H9 (cell line): ENCODE measurements around the gene HCN4. TPM values are rescaled to one million over a fixed set of nuclear protein-coding genes. Genes with fewer than 3 reads are reported as not detected.

Experiments
- DNase-seq: peaks from one replicate; pipeline ENCODE4 v3.0.0-alpha.2; 2017
- H2AFZ ChIP-seq: one replicate; pipeline ENCODE4 v1.6.1; 2013; ENCODE audit warnings: mild to moderate bottlenecking, low read length, control low read depth, moderate library complexity
- H2AK5ac ChIP-seq: 2 replicates; pipeline ENCODE4 v1.6.1; 2013; ENCODE audit warnings: low read length, control low read depth, mixed read lengths; ENCODE audit not compliant: insufficient read length
- H2BK120ac ChIP-seq: one replicate; pipeline ENCODE4 v1.6.1; 2013; ENCODE audit warnings: low read depth, mild to moderate bottlenecking, low read length, control low read depth, inconsistent platforms; ENCODE audit not compliant: poor library complexity, severe bottlenecking
- H2BK12ac ChIP-seq: 2 replicates; pipeline ENCODE4 v1.6.1; 2013; ENCODE audit warnings: low read length, control low read depth, mixed read lengths, low read depth; ENCODE audit not compliant: insufficient read length
- H2BK15ac ChIP-seq: 2 replicates; pipeline ENCODE4 v1.6.1; 2013; ENCODE audit warnings: low read depth, low read length, control low read depth
- H2BK20ac ChIP-seq: one replicate; pipeline ENCODE4 v1.6.1; 2013; ENCODE audit warnings: low read depth, mild to moderate bottlenecking, low read length, control low read depth, inconsistent platforms; ENCODE audit not compliant: poor library complexity, severe bottlenecking
- H2BK5ac ChIP-seq: 2 replicates; pipeline ENCODE4 v1.6.1; 2013; ENCODE audit warnings: low read length, control low read depth, mixed read lengths; ENCODE audit not compliant: insufficient read length
- H3K14ac ChIP-seq: 2 replicates; pipeline ENCODE4 v1.6.1; 2013; ENCODE audit warnings: low read length, control low read depth; ENCODE audit not compliant: insufficient read depth
- H3K18ac ChIP-seq: 2 replicates; pipeline ENCODE4 v1.6.1; 2013; ENCODE audit warnings: low read depth, mild to moderate bottlenecking, mixed read lengths, low read length, control low read depth; ENCODE audit not compliant: insufficient read length
- H3K23ac ChIP-seq: 2 replicates; pipeline ENCODE4 v1.6.1; 2013; ENCODE audit warnings: low read length, control low read depth, mixed read lengths, low read depth; ENCODE audit not compliant: insufficient read length
- H3K23me2 ChIP-seq: 2 replicates; pipeline ENCODE4 v1.6.1; 2013; ENCODE audit warnings: low read depth, mild to moderate bottlenecking, mixed read lengths, low read length, control low read depth; ENCODE audit not compliant: insufficient read length, poor library complexity, severe bottlenecking
- H3K27ac ChIP-seq: 2 replicates; pipeline ENCODE4 v1.5.1; 2013; ENCODE audit warnings: low read length, control low read depth, mixed read lengths, low read depth; ENCODE audit not compliant: insufficient read length
- H3K27me3 ChIP-seq: 2 replicates; pipeline ENCODE4 v1.6.1; 2013; ENCODE audit warnings: low read length, control low read depth, inconsistent platforms; ENCODE audit not compliant: insufficient read depth
- H3K4ac ChIP-seq: 2 replicates; pipeline ENCODE4 v1.6.1; 2013; ENCODE audit warnings: low read depth, mild to moderate bottlenecking, control low read depth, inconsistent platforms, low read length, moderate library complexity
- H3K4me1 ChIP-seq: 2 replicates; pipeline ENCODE4 v1.6.1; 2013; ENCODE audit warnings: low read length, control low read depth, inconsistent platforms; ENCODE audit not compliant: insufficient read depth
- H3K4me2 ChIP-seq: 2 replicates; pipeline ENCODE4 v1.6.1; 2013; ENCODE audit warnings: low read length, control low read depth, mixed read lengths; ENCODE audit not compliant: insufficient read length, insufficient read depth
- H3K56ac ChIP-seq: 2 replicates; pipeline ENCODE4 v1.6.1; 2013; ENCODE audit warnings: low read depth, mild to moderate bottlenecking, mixed read lengths, low read length, control low read depth; ENCODE audit not compliant: insufficient read length
- H3K79me1 ChIP-seq: 2 replicates; pipeline ENCODE4 v1.6.1; 2013; ENCODE audit warnings: low read depth, mild to moderate bottlenecking, moderate library complexity, low read length, control low read depth, inconsistent platforms; ENCODE audit not compliant: insufficient read depth, poor library complexity, severe bottlenecking
- H3K79me2 ChIP-seq: 2 replicates; pipeline ENCODE4 v1.6.1; 2013; ENCODE audit warnings: low read length, control low read depth, inconsistent platforms; ENCODE audit not compliant: insufficient read depth
- H3K9ac ChIP-seq: 2 replicates; pipeline ENCODE4 v1.6.1; 2013; ENCODE audit warnings: low read length, control low read depth, mixed read lengths; ENCODE audit not compliant: insufficient read length; ENCODE audit errors: extremely low read depth
- H3K9me3 ChIP-seq: one replicate; pipeline ENCODE4 v1.6.1; 2013; ENCODE audit warnings: low read depth, low read length, inconsistent platforms; ENCODE audit not compliant: control insufficient read depth
- H3T11ph ChIP-seq: one replicate; pipeline ENCODE4 v1.6.1; 2013; ENCODE audit warnings: mild to moderate bottlenecking, low read length, control low read depth, inconsistent platforms
- H4K20me1 ChIP-seq: one replicate; pipeline ENCODE4 v1.6.1; 2013; ENCODE audit not compliant: control insufficient read depth, insufficient read length, insufficient read depth
- H4K5ac ChIP-seq: 2 replicates; pipeline ENCODE4 v1.6.1; 2013; ENCODE audit warnings: low read depth, mild to moderate bottlenecking, mixed read lengths, low read length, control low read depth; ENCODE audit not compliant: insufficient read length
- H4K8ac ChIP-seq: replicated peaks from 2 replicates; pipeline ENCODE4 v1.6.1; 2013; ENCODE audit warnings: low read length, control low read depth, mixed read lengths, low read depth; ENCODE audit not compliant: insufficient read length
- H4K91ac ChIP-seq: 2 replicates; pipeline ENCODE4 v1.6.1; 2013; ENCODE audit warnings: low read depth, mild to moderate bottlenecking, moderate library complexity, mixed read lengths, low read length, control low read depth; ENCODE audit not compliant: insufficient read length
- H3K27ac Mint-ChIP-seq, 3 experiments: 2 replicates in 2 of 3; 3 replicates in 1 of 3; pipeline ENCODE4 v1.8.0; 2020 to 2021; ENCODE audit warnings: mixed read lengths in 3 of 3, mild to moderate bottlenecking in 1 of 3, moderate library complexity in 1 of 3
- H3K27me3 Mint-ChIP-seq: 2 replicates; pipeline ENCODE4 v1.8.0; 2021; ENCODE audit warnings: low read depth, mild to moderate bottlenecking, moderate library complexity, mixed read lengths
- H3K36me3 Mint-ChIP-seq, 3 experiments: 2 replicates in 2 of 3; 3 replicates in 1 of 3; pipeline ENCODE4 v1.8.0; 2020 to 2021; ENCODE audit warnings: low read depth in 3 of 3, mixed read lengths in 3 of 3; ENCODE audit not compliant: insufficient read depth in 1 of 3
- H3K4me1 Mint-ChIP-seq, 2 experiments: 2 replicates each; pipeline ENCODE4 v1.8.0; 2020; ENCODE audit warnings: mixed read lengths in 2 of 2
- H3K4me3 Mint-ChIP-seq, 2 experiments: 2 replicates in 1 of 2; 3 replicates in 1 of 2; pipeline ENCODE4 v1.8.0; 2020 to 2021; ENCODE audit warnings: mild to moderate bottlenecking in 2 of 2, mixed read lengths in 2 of 2, moderate library complexity in 1 of 2
- H3K9me3 Mint-ChIP-seq, 2 experiments: 2 replicates in 1 of 2; 3 replicates in 1 of 2; pipeline ENCODE4 v1.8.0; 2020; ENCODE audit warnings: mild to moderate bottlenecking in 2 of 2, mixed read lengths in 2 of 2, moderate library complexity in 1 of 2
- CTCF ChIP-seq: fragments of 200-600 bp; sonication (generic); conservative IDR thresholded peaks from 3 replicates; pipeline ENCODE4 v1.8.0; 2021; ENCODE audit warnings: antibody characterized with exemption, mild to moderate bottlenecking
- WGBS: extraction: QIAGEN DNeasy Blood & Tissue Kit; methylation state at CpG from one replicate; pipeline ENCODE4 v1.1.7; 2013; ENCODE audit warnings: missing lambda C conversion rate, low lambda C conversion rate, mixed read lengths; ENCODE audit not compliant: insufficient read length; ENCODE audit errors: extremely low coverage; 5-methylcytosine and 5-hydroxymethylcytosine counted together
- total RNA-seq: library from RNA; stranded (reverse); gene quantifications from 2 replicates; pipeline ENCODE4 v1.2.1, GENCODE V29; 2021

HCN4 gene
- total RNA-seq, 1 experiment from 2014 or later: 10.5 TPM

- Histone ChIP-seq H2BK15ac (no peak overlapping the region), H3K9me3 (no peaks in the 10 kb centered on the region), H4K20me1 (peaks cover 4% of the 10 kb centered on the region), H3K9ac (no peak overlapping the region), H3K14ac (no peak overlapping the region; the same call in 1 of the 2 replicates), H2AK5ac (no peak overlapping the region), H2BK120ac (no peak overlapping the region), H3K23ac (no peak overlapping the region), H3K4me1 (peaks cover 12% of the 10 kb centered on the region), H3K18ac (no peak overlapping the region), H2BK5ac (no peak overlapping the region), H3K56ac (no peak overlapping the region), H3K4ac (no peak overlapping the region), H4K8ac (no peak overlapping the region), H2AFZ (no peak overlapping the region), H2BK20ac (no peak overlapping the region), H3K79me2 (peaks cover 2% of the 10 kb centered on the region; the same call in 1 of the 2 replicates), H3K27me3 (no peaks in the 10 kb centered on the region), H3K4me2 (no peak overlapping the region), H4K91ac (no peak overlapping the region), H3K79me1 (no peaks in the 10 kb centered on the region), H3T11ph (no peak overlapping the region), H2BK12ac (no peak overlapping the region), H3K27ac (no peak overlapping the region), H4K5ac (no peak overlapping the region), H3K23me2 (no peaks in the 10 kb centered on the region)
- H3K4me3 Mint-ChIP-seq: no peak overlapping the region
- H3K36me3 Mint-ChIP-seq: no peaks in the 10 kb centered on the region
- TF ChIP-seq CTCF: no peak
- peaks cover 0 to 6% of the 10 kb centered on the region in 2 experiments for H3K4me1 Mint-ChIP-seq
- DNase-seq: no peak
- H3K27me3 Mint-ChIP-seq: peaks cover 2% of the 10 kb centered on the region; the same call in 1 of the 2 replicates
- no peak overlapping the region for H3K27ac Mint-ChIP-seq
- no peaks in the 10 kb centered on the region for H3K9me3 Mint-ChIP-seq
- no CpG with 5 or more reads among the region's 4 CpGs for WGBS
Observed at GRCh38 chr15:73354241-73354640, 14.5 kb downstream of the HCN4 start.
